Measurements from ENCODE around the gene RNF130. TPM values are rescaled to one million over a fixed set of nuclear protein-coding genes. Genes with fewer than 3 reads are reported as not detected.

RNF130 gene
- total RNA-seq, 1 experiment from 2014 or later = 31.8 TPM

DNA sequence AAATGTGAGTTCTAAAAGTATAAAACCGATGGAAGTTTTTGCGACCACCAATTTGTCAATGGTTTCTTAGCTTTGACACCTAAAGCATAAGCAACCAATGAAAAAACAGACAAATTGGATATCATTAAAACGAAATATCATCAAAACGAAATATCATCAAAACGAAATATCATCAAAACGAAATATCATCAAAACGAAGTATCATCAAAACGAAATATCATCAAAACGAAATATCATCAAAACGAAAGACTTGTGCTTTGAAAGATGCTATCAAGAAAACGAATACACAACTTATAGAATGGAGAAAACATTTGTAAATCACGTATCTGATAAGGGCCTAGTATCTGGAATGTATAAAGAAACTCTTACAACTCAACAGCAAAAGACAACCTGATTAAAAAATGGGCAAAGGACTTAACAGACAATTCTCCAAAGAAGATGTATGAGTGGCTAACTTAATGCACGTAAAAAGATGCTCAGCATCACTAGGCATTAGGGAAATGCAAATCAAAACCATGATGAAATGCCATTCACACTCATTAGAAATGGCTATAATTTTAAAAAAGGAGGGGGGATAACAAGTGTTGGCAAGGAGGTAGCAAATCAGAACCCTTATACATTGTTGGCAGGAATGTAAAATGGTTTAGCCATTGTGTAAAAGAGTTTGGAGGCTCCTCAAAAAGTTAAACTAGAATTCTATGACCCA is 134.4 kb downstream of the RNF130 start:
- intact Hi-C loops (cut with micrococcal nuclease) = no loop called here
- Mint-ChIP-seq H3K36me3 (ENCODE audit: insufficient read depth, unreplicated experiment) (no peaks in the 10 kb centered on the region), H3K4me3 (ENCODE audit: unreplicated experiment) (no peak overlapping the region), H3K27ac (ENCODE audit: low read depth, unreplicated experiment) (no peak overlapping the region), H3K9me3 (ENCODE audit: unreplicated experiment) (no peaks in the 10 kb centered on the region), H3K27me3 (ENCODE audit: insufficient read depth, unreplicated experiment) (no peaks in the 10 kb centered on the region), H3K4me1 (ENCODE audit: insufficient read depth, unreplicated experiment) (no peaks in the 10 kb centered on the region)
- ChIA-PET CTCF (interaction anchor here (0.6 to 0.7 kb wide), 2 partner anchors 56 to 593 kb away, joined by 3 to 4 read pairs; no protein-coding TSS in a partner anchor), POLR2A (no interaction called here)
- DNase-seq (ENCODE audit: unreplicated experiment) = no peak
- TF ChIP-seq, protein P1, sequence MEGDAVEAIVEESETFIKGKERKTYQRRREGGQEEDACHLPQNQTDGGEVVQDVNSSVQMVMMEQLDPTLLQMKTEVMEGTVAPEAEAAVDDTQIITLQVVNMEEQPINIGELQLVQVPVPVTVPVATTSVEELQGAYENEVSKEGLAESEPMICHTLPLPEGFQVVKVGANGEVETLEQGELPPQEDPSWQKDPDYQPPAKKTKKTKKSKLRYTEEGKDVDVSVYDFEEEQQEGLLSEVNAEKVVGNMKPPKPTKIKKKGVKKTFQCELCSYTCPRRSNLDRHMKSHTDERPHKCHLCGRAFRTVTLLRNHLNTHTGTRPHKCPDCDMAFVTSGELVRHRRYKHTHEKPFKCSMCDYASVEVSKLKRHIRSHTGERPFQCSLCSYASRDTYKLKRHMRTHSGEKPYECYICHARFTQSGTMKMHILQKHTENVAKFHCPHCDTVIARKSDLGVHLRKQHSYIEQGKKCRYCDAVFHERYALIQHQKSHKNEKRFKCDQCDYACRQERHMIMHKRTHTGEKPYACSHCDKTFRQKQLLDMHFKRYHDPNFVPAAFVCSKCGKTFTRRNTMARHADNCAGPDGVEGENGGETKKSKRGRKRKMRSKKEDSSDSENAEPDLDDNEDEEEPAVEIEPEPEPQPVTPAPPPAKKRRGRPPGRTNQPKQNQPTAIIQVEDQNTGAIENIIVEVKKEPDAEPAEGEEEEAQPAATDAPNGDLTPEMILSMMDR (IDR thresholded peaks at IDR 0.05; ENCODE audit: unreplicated experiment) = no peak
- BruUV-seq (replicated peaks) = no TSS peak

DNA sequence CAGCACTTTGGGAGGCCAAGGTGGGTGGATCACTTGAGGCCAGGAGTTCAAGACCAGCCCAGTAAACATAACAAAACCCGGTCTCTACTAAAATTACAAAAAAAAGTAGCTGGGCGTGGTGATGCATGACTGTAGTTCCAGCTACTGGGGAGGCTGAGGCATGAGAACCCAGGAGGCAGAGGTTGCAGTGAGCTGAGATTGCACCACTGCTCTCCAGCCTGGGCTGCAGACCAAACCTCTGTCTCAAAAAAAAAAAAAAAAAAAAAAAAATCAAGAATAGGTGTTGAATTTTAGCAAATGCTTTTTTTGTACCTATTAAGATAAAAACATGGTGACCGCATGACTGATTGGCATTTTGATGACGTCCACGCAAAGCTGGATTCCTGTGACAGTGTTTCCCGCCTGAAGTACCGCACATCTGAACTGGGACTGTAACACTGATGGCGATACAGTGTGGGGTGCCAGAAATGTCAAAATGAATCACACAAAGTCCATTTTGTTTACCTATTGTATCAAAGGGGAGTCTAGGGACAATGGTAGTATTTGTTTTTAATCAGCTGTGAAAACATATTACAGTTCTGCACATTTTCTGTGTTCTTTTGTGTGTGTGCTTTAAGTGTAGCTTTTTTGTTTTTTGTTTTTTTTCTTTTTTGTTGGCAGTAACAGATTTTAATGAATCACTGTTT is 140.6 kb downstream of the RNF130 start:
- no peak overlapping the region for H3K4me3 Mint-ChIP-seq (ENCODE audit: unreplicated experiment)
- H3K4me1 Mint-ChIP-seq (ENCODE audit: insufficient read depth, unreplicated experiment) = no peaks in the 10 kb centered on the region
- no TSS peak for BruUV-seq (replicated peaks)
- intact Hi-C loops (cut with micrococcal nuclease) = no loop called here
- H3K27me3 Mint-ChIP-seq (ENCODE audit: insufficient read depth, unreplicated experiment) = no peaks in the 10 kb centered on the region
- TF ChIP-seq, protein P1 (IDR thresholded peaks at IDR 0.05; ENCODE audit: unreplicated experiment) = no peak
- no peaks in the 10 kb centered on the region for H3K36me3 Mint-ChIP-seq (ENCODE audit: insufficient read depth, unreplicated experiment)
- no peak for DNase-seq (ENCODE audit: unreplicated experiment)
- no peaks in the 10 kb centered on the region for H3K9me3 Mint-ChIP-seq (ENCODE audit: unreplicated experiment)
- CTCF ChIA-PET = interaction anchor here (0.6 to 1.4 kb wide), 5 partner anchors 11 to 506 kb away, joined by 3 to 5 read pairs (median 4); no protein-coding TSS in a partner anchor
- no peak overlapping the region for H3K27ac Mint-ChIP-seq (ENCODE audit: low read depth, unreplicated experiment)
- POLR2A ChIA-PET = interaction anchor here (0.8 kb wide), 1 partner anchor 17 kb away, joined by 3 read pairs; no protein-coding TSS in a partner anchor

DNA sequence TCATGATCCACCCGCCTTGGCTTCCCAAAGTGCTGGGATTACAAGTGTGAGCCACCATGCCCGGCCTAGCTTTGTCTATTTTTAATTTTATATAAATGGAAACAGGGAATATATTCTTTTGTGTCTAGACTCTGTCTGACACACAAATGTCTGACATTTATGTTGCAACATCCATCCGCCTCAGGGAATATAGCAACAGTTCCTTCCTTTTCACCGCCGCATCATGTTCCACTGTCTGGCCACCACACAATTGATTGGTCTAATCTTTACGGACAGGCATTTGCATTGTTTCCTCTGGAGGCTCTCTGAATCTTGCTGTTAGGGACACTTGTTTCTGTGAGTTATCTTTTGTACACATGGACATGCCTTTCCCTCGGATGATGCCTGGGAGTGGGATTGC is 143.7 kb downstream of the RNF130 start:
- TF ChIP-seq, protein P1 (IDR thresholded peaks at IDR 0.05; ENCODE audit: unreplicated experiment) = no peak
- CTCF ChIA-PET = no interaction called here
- peak; percentile 66 for DNase-seq (ENCODE audit: unreplicated experiment)
- intact Hi-C loops (cut with micrococcal nuclease) = no loop called here
- Mint-ChIP-seq H3K9me3 (ENCODE audit: unreplicated experiment) (no peaks in the 10 kb centered on the region), H3K36me3 (ENCODE audit: insufficient read depth, unreplicated experiment) (no peaks in the 10 kb centered on the region), H3K4me1 (ENCODE audit: insufficient read depth, unreplicated experiment) (no peaks in the 10 kb centered on the region), H3K27ac (ENCODE audit: low read depth, unreplicated experiment) (no peak overlapping the region), H3K27me3 (ENCODE audit: insufficient read depth, unreplicated experiment) (no peaks in the 10 kb centered on the region), H3K4me3 (ENCODE audit: unreplicated experiment) (no peak overlapping the region)
- BruUV-seq (replicated peaks) = no TSS peak
- POLR2A ChIA-PET = no interaction called here

DNA sequence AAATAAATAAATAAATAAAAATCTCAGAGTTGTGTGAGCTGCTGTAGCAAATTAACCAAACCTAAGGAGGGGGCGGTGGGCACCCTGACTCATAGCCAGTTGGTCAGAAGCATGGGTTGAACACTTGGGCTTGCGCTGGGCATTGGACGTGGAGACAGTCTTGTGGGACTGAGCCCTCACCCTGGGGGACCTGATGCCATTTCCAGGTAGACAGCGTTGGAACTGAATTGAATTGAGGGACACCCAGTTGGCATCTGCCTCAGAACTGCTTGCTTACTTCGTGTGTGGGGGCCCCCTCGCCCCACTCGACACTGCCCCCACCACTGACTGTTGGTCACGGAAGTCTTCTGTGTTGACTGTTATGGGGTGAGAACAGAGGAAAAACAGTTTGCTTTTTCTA is 144.9 kb downstream of the RNF130 start:
- TF ChIP-seq, protein P1 (IDR thresholded peaks at IDR 0.05; ENCODE audit: unreplicated experiment) = no peak
- Mint-ChIP-seq H3K9me3 (ENCODE audit: unreplicated experiment) (no peaks in the 10 kb centered on the region), H3K27me3 (ENCODE audit: insufficient read depth, unreplicated experiment) (no peaks in the 10 kb centered on the region), H3K36me3 (ENCODE audit: insufficient read depth, unreplicated experiment) (no peaks in the 10 kb centered on the region), H3K27ac (ENCODE audit: low read depth, unreplicated experiment) (no peak overlapping the region), H3K4me1 (ENCODE audit: insufficient read depth, unreplicated experiment) (no peaks in the 10 kb centered on the region), H3K4me3 (ENCODE audit: unreplicated experiment) (no peak overlapping the region)
- POLR2A ChIA-PET = interaction anchor here (0.6 kb wide), 1 partner anchor 215 kb away, joined by 3 read pairs; no protein-coding TSS in a partner anchor
- intact Hi-C loops (cut with micrococcal nuclease) = no loop called here
- no peak for DNase-seq (ENCODE audit: unreplicated experiment)
- BruUV-seq (replicated peaks) = no TSS peak
- CTCF ChIA-PET = interaction anchor here (0.7 kb wide), 1 partner anchor 33 kb away, joined by 3 read pairs; no protein-coding TSS in a partner anchor

Measured in MCF 10A (cell line).